NCI-H146 (cell line): ENCODE measurements around the gene TBC1D19.

Source experiments
- DNase-seq: peaks from one replicate; lab custom pipeline; 2025; lab: John Stamatoyannopoulos, UW

Gene TBC1D19

GRCh38 chr4:26784207-26784865, 200.5 kb downstream of the TBC1D19 start:
- no peak for DNase-seq

GRCh38 chr4:26785312-26785711, 201.4 kb downstream of the TBC1D19 start:
- no peak for DNase-seq

- no peak for DNase-seq
Measured at GRCh38 chr4:26785810-26786209, 201.9 kb downstream of the TBC1D19 start.

GRCh38 chr4:26786916-26787315, 203.0 kb downstream of the TBC1D19 start:
- no peak for DNase-seq

GRCh38 chr4:26787461-26788340, 203.8 kb downstream of the TBC1D19 start:
- peak; percentile 38 for DNase-seq

- no peak for DNase-seq
Measured at GRCh38 chr4:26788341-26788733, 204.5 kb downstream of the TBC1D19 start.

GRCh38 chr4:26789208-26789607, 205.3 kb downstream of the TBC1D19 start:
- DNase-seq, result no peak

GRCh38 chr4:26791346-26791745, 207.5 kb downstream of the TBC1D19 start:
- no peak for DNase-seq

GRCh38 chr4:26792639-26793038, 208.8 kb downstream of the TBC1D19 start:
- no peak for DNase-seq

- DNase-seq, result no peak
Measured at GRCh38 chr4:26793735-26794134, 209.9 kb downstream of the TBC1D19 start.

GRCh38 chr4:26796081-26796480, 212.2 kb downstream of the TBC1D19 start:
- no peak for DNase-seq

- DNase-seq, result no peak
Measured at GRCh38 chr4:26802790-26803189, 218.9 kb downstream of the TBC1D19 start.

GRCh38 chr4:26803211-26803861, 219.5 kb downstream of the TBC1D19 start:
- DNase-seq, result peak; percentile 34

GRCh38 chr4:26804451-26804850, 220.6 kb downstream of the TBC1D19 start:
- no peak for DNase-seq

GRCh38 chr4:26804925-26805324, 221.0 kb downstream of the TBC1D19 start:
- no peak for DNase-seq
